HCT116 (cell line): ENCODE measurements around the gene SLC35F6.

Experiments
- EZH2phosphoT487 ChIP-seq: fragments of 200-600 bp; IDR thresholded peaks from 2 replicates; pipeline ENCODE4 v1.6.1; 2018; ENCODE audit warnings: antibody characterized with exemption, borderline replicate concordance
- POLR2AphosphoS5 ChIP-seq: IDR thresholded peaks from 2 replicates; pipeline ENCODE4 v1.6.1; 2011; ENCODE audit warnings: mild to moderate bottlenecking, low read depth, low read length, moderate library complexity

- no peak for TF ChIP-seq EZH2phosphoT487
- no peak for TF ChIP-seq POLR2AphosphoS5
These were observed 28.6 kb downstream of the SLC35F6 start for GRCh38 chr2:26792720-26793119.
